ENCODE results near the gene TAF4B.
A peak's percentile ranks its signal among the peaks of the same experiment; 100 is the strongest.

The TAF4B gene

DNA sequence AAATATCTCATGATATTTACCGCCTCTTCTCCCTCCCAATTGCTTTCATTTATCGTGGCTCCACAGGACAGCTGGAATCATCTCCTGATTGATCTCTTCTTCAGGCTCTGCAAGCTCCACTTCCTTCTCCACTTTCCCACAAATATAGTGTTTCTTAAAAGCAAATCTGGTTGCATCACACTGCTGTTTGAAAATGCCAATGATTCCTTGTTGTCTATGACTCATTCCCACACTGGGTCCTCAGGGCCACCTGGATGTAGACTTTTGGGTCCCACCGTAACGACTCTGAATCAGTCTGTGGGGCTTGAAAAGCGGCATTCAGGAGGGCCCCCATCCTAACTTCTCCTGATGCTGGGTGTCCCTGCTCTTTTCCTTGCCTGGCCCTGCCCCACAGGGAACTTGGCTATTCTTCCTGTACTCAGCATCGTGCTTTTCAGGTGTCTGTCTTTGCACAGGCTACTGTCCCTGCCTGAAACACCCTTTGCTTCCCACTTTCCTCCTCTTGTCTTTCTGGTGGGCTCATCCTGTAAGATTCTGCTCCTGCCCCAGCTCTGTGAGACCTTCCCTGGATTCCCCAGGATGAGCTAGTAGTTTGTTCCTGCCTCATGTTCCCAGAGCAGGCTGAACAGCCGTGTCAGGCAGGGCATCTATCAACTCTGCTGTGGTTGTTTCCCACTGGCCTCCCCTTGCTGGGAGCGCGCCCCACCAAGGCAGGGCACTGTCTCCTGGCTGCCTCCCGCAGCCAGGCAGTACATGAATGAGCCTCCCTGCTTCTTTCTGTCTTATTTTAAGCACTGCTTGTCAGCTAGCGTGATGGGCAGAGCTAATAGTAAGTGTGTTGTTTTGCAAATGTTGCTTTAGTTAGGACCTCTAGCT lies 210.2 kb downstream of the TAF4B start:
- TF ChIP-seq, protein P1, sequence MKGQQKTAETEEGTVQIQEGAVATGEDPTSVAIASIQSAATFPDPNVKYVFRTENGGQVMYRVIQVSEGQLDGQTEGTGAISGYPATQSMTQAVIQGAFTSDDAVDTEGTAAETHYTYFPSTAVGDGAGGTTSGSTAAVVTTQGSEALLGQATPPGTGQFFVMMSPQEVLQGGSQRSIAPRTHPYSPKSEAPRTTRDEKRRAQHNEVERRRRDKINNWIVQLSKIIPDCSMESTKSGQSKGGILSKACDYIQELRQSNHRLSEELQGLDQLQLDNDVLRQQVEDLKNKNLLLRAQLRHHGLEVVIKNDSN (IDR thresholded peaks at IDR 0.05) = no peak
- TF ChIP-seq EP300 (IDR thresholded peaks at IDR 0.05; ENCODE audit: borderline replicate concordance) (peak; percentile 17; the same call in 1 of the 2 replicates), CEBPB (IDR thresholded peaks at IDR 0.05) (peak; percentile 73), TAF1 (IDR thresholded peaks at IDR 0.05; ENCODE audit: low read depth) (no peak)

DNA sequence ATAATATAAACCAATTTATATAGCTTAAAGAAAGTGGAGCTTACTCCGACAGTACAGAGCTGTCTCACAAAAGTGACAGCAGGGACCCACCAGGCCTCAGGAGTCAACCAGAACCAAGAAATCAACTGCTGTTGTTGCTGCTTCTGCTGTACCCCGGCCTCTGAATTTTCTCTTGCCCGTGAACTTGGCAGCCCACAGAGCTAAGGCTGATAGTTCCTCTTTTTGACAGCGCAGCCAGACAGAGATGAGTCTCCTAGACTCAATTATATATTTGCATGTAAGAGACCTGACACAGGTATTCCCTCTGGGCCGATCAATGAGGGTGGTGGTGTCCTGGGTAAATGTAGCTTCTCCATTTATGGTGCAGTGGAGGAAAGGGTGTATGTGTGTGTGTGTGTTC lies 212.7 kb downstream of the TAF4B start:
- TF ChIP-seq TCF12 (IDR thresholded peaks at IDR 0.05; ENCODE audit: low read depth) = no peak
- no peak for TF ChIP-seq TAF1 (IDR thresholded peaks at IDR 0.05; ENCODE audit: low read depth)
- no peak for TF ChIP-seq EGR1 (IDR thresholded peaks at IDR 0.05)

DNA sequence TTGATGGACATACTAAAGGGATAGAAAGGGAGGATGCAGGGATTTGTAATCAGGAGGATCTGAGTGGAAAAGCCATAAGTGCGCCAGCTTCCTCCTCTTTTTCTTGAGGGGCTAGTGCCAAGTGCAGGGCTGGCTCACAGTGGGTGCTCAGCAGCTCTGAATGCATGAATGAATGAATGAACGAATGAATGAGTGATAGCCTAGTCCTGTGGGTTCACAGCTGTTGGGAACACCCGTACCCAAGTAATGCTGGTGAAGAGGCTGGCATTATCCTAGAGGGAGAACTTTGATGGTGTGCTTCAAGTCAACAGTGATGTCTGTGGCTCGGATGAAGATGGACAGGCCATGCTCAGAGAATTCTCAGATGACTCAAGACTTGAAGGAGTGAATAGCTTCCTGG lies 213.3 kb downstream of the TAF4B start:
- TF ChIP-seq EP300 (IDR thresholded peaks at IDR 0.05; ENCODE audit: borderline replicate concordance) = no peak
- no peak for TF ChIP-seq ZBTB7A (IDR thresholded peaks at IDR 0.05; ENCODE audit: low read depth)

DNA sequence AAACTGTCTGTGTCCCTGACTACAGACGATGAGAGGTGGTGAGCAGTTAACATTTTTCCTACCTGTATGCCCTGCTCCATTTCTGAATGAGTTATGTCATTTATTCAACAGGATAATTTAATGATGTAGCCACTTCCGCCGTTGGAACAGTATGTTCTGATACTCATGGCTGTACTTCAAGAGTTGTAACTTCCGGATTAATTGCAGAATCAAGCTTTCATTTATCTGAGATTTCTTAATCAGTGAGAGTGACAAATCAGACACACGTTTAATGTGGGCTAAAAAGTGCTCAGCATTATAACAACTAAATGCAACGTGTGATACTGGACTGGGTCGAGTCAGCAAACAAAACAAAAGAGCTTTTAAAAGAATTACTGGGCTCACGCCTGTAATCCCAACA lies 214.4 kb downstream of the TAF4B start:
- TF ChIP-seq NFIC (IDR thresholded peaks at IDR 0.05) = no peak
- TF ChIP-seq TCF12 (IDR thresholded peaks at IDR 0.05; ENCODE audit: low read depth) = no peak
- TF ChIP-seq, protein P1 (IDR thresholded peaks at IDR 0.05) = no peak
- no peak for TF ChIP-seq FOXM1 (IDR thresholded peaks at IDR 0.05; ENCODE audit: borderline replicate concordance, low read depth)
- TF ChIP-seq TAF1 (IDR thresholded peaks at IDR 0.05; ENCODE audit: low read depth) = no peak
- no peak for TF ChIP-seq RAD21 (IDR thresholded peaks at IDR 0.05; ENCODE audit: low read depth)
- TF ChIP-seq CREB1 (IDR thresholded peaks at IDR 0.05; ENCODE audit: low read depth) = no peak
- no peak for TF ChIP-seq EGR1 (IDR thresholded peaks at IDR 0.05)
- no peak for TF ChIP-seq EP300 (IDR thresholded peaks at IDR 0.05; ENCODE audit: borderline replicate concordance)
- no peak for TF ChIP-seq ZBTB7A (IDR thresholded peaks at IDR 0.05; ENCODE audit: low read depth)
